ENCODE measurements around the gene KCNJ13.
A peak's percentile ranks its signal among the peaks of the same experiment; 100 is the strongest.

Gene KCNJ13

DNA sequence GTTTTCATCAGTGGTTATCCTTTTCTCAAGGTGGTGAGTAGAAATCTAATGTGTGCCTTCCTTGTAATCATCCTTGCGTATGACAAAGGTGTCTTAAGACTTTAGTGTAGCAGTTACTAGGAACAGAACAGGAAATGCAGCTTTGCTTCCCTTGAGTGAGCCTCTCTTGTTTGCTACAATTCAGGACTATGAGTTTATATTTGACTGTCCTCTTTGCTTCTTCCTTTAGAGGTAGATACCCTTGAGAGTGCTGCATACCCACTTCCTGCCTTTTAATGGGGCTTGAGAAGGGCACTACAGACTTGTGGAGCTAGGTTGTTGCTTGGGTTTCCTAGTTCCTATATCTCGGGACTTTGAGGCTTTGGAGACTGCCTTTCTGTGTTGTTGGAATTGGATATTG is 3.8 kb downstream of the KCNJ13 start:
- H3K27ac ChIP-seq (ENCODE audit: insufficient read depth in 1 of 2, low read depth in 1 of 2, low read length in 2 of 2, poor library complexity in 1 of 2, severe bottlenecking in 2 of 2), result no peak overlapping the region
- ChIA-PET CTCF (interaction anchor here (0.9 to 1.9 kb wide), 5 partner anchors 10 to 25 kb away, joined by 3 to 7 read pairs (median 4); no protein-coding TSS in a partner anchor), POLR2A (interaction anchor here (0.6 kb wide), 1 partner anchor 22 kb away, joined by 3 read pairs; no protein-coding TSS in a partner anchor)
- no peak overlapping the region for H3K4me3 ChIP-seq (ENCODE audit: control insufficient read depth in 1 of 7, extremely low read depth in 1 of 7, insufficient read depth in 4 of 7, low read depth in 2 of 7, low read length in 6 of 7)
- H3K36me3 ChIP-seq (ENCODE audit: control insufficient read depth in 4 of 4, insufficient read depth in 4 of 4, low read length in 3 of 4), result peaks cover 15 to 45% (median 27%) of the 10 kb centered on the region in 4 experiments
- no peak for DNase-seq
- H3K4me1 ChIP-seq (ENCODE audit: control extremely low read depth in 1 of 4, control insufficient read depth in 4 of 4, insufficient read depth in 4 of 4, low read length in 3 of 4), result no peaks in the 10 kb centered on the region
- 90% methylated on average over 2 of the region's 2 CpGs for WGBS (ENCODE audit: insufficient coverage)
- no peaks in the 10 kb centered on the region for H3K9me3 ChIP-seq (ENCODE audit: control extremely low read depth in 1 of 5, control insufficient read depth in 4 of 5, insufficient read depth in 2 of 5, low read depth in 1 of 5, low read length in 4 of 5)
- no peaks in the 10 kb centered on the region for H3K27me3 ChIP-seq (replicated peaks in 2 of 5; ENCODE audit: control insufficient read depth in 4 of 5, insufficient read depth in 5 of 5, low read length in 4 of 5)

DNA sequence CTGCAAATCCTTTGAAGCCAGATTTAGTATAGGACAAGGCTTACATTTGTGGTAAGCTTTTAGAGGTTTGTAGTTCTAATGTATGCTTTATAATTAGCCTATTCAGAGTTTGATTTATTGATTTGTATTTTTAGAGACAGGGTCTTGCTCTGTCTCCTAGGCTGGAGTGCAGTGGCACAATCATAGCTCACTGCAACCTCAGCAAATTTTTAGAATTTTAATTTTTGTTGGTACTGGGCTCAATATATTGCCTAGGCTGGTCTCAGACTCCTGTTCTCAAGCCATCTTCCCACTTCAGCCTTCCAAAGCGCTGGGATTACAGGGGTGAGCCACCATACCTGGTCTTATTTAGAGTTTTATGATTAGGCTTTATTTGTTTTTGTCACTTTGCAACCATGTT is 4.5 kb downstream of the KCNJ13 start:
- no CpG with 5 or more reads among the region's 1 CpG for WGBS (ENCODE audit: insufficient coverage)
- Histone ChIP-seq H3K27ac (ENCODE audit: insufficient read depth in 1 of 2, low read depth in 1 of 2, low read length in 2 of 2, poor library complexity in 1 of 2, severe bottlenecking in 2 of 2) (no peak overlapping the region), H3K27me3 (replicated peaks in 2 of 5; ENCODE audit: control insufficient read depth in 4 of 5, insufficient read depth in 5 of 5, low read length in 4 of 5) (no peaks in the 10 kb centered on the region), H3K9me3 (ENCODE audit: control extremely low read depth in 1 of 5, control insufficient read depth in 4 of 5, insufficient read depth in 2 of 5, low read depth in 1 of 5, low read length in 4 of 5) (no peaks in the 10 kb centered on the region), H3K4me1 (ENCODE audit: control extremely low read depth in 1 of 4, control insufficient read depth in 4 of 4, insufficient read depth in 4 of 4, low read length in 3 of 4) (no peaks in the 10 kb centered on the region), H3K36me3 (ENCODE audit: control insufficient read depth in 4 of 4, insufficient read depth in 4 of 4, low read length in 3 of 4) (peaks cover 12 to 46% (median 25%) of the 10 kb centered on the region in 4 experiments), H3K4me3 (ENCODE audit: control insufficient read depth in 1 of 7, extremely low read depth in 1 of 7, insufficient read depth in 4 of 7, low read depth in 2 of 7, low read length in 6 of 7) (no peak overlapping the region)
- ChIA-PET CTCF (interaction anchor here (0.9 to 1.9 kb wide), 4 partner anchors 11 to 21 kb away, joined by 3 to 7 read pairs (median 4); no protein-coding TSS in a partner anchor), POLR2A (no interaction called here)
- no peak for DNase-seq

DNA sequence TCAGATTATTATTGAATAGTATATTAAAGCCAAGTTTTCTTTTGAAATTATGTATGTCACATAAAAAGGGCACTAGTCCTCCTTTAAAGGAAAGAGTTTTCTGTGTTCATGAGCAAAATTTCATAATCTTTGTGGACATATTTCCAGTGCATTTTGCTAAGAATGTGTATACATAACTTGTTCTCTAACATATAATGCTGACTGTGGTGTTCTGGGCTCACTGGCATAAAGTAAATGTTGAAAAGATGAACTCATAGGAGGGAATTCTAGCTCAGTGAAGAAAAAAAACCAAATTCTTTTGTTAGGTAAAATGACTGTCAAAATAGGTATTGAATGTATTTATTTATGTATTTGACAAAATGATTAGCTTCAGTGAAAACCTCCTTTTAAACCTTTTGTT is 6.2 kb downstream of the KCNJ13 start:
- DNase-seq, result no peak
- ChIA-PET POLR2A (no interaction called here), CTCF (no interaction called here)
- peaks cover 19 to 47% (median 33%) of the 10 kb centered on the region in 4 experiments for H3K36me3 ChIP-seq (ENCODE audit: control insufficient read depth in 4 of 4, insufficient read depth in 4 of 4, low read length in 3 of 4)
- H3K4me1 ChIP-seq (ENCODE audit: control extremely low read depth in 1 of 4, control insufficient read depth in 4 of 4, insufficient read depth in 4 of 4, low read length in 3 of 4), result no peaks in the 10 kb centered on the region
- no peak overlapping the region for H3K27ac ChIP-seq (ENCODE audit: insufficient read depth in 1 of 2, low read depth in 1 of 2, low read length in 2 of 2, poor library complexity in 1 of 2, severe bottlenecking in 2 of 2)
- no peaks in the 10 kb centered on the region for H3K27me3 ChIP-seq (replicated peaks in 2 of 5; ENCODE audit: control insufficient read depth in 4 of 5, insufficient read depth in 5 of 5, low read length in 4 of 5)
- H3K9me3 ChIP-seq (ENCODE audit: control extremely low read depth in 1 of 5, control insufficient read depth in 4 of 5, insufficient read depth in 2 of 5, low read depth in 1 of 5, low read length in 4 of 5), result no peaks in the 10 kb centered on the region
- no peak overlapping the region for H3K4me3 ChIP-seq (ENCODE audit: control insufficient read depth in 1 of 7, extremely low read depth in 1 of 7, insufficient read depth in 4 of 7, low read depth in 2 of 7, low read length in 6 of 7)

DNA sequence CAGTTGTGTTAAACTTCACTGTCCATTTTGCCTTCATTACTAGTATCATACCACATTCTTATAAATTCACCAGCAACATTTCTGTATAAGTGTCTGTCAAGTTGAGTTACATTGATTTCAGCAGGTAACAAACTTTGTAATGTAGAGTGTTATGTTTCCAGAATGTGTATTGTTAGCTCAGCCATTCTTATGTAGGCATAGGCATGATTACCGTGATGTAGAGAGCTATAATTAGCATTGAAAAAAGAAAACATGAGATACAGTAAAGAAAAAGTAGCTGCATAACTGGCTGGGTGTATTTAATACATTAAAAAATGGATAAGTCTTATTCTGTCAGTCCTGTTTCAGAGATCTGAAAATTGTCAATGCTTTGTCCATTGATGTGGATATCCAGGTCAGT is 8.5 kb downstream of the KCNJ13 start:
- no peak overlapping the region for H3K4me3 ChIP-seq (ENCODE audit: control insufficient read depth in 1 of 7, extremely low read depth in 1 of 7, insufficient read depth in 4 of 7, low read depth in 2 of 7, low read length in 6 of 7)
- no peaks in the 10 kb centered on the region for H3K27me3 ChIP-seq (replicated peaks in 2 of 5; ENCODE audit: control insufficient read depth in 4 of 5, insufficient read depth in 5 of 5, low read length in 4 of 5)
- H3K36me3 ChIP-seq (ENCODE audit: control insufficient read depth in 4 of 4, insufficient read depth in 4 of 4, low read length in 3 of 4), result peaks cover 25 to 54% (median 38%) of the 10 kb centered on the region in 4 experiments
- no peaks in the 10 kb centered on the region for H3K4me1 ChIP-seq (ENCODE audit: control extremely low read depth in 1 of 4, control insufficient read depth in 4 of 4, insufficient read depth in 4 of 4, low read length in 3 of 4)
- H3K9me3 ChIP-seq (ENCODE audit: control extremely low read depth in 1 of 5, control insufficient read depth in 4 of 5, insufficient read depth in 2 of 5, low read depth in 1 of 5, low read length in 4 of 5), result no peaks in the 10 kb centered on the region
- 100% methylated on average over 1 of the region's 1 CpG for WGBS (ENCODE audit: insufficient coverage)
- no peak overlapping the region for H3K27ac ChIP-seq (ENCODE audit: insufficient read depth in 1 of 2, low read depth in 1 of 2, low read length in 2 of 2, poor library complexity in 1 of 2, severe bottlenecking in 2 of 2)
- DNase-seq, result no peak
- ChIA-PET CTCF (interaction anchor here (1.1 to 2.2 kb wide), 2 partner anchors 9 to 10 kb away, joined by 3 to 8 read pairs; no protein-coding TSS in a partner anchor), POLR2A (interaction anchor here (0.6 kb wide), 1 partner anchor 190 kb away, joined by 3 read pairs; no protein-coding TSS in a partner anchor)

DNA sequence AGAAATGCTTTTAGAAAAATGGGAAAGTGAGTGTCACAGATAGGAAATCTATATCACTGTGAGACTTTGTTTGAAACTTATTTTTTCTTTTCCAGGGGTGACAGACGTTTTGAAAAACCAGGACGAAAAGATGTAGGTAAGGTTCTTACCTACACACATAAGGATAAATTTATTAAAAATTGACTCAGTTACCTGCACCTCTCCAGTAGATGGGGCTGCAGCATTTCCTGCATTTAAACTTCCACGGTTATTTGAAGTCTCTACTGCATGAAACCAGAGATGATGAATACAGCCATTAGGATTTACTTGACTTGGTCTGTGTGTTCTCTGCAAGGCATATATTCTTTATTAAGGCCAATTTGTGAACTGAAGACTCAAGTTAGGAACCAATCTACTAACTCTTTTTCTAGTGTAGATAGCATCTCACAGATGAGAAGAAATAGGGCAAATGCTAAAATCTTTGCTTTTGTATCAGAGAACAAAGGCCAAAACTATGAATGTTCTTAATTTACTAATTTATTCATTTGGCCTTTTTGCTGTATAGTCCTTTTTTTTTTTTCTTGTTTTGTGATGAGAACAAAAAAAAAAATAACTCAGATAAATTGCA is 15.0 kb downstream of the KCNJ13 start:
- Histone ChIP-seq H3K9me3 (ENCODE audit: control extremely low read depth in 1 of 5, control insufficient read depth in 4 of 5, insufficient read depth in 2 of 5, low read depth in 1 of 5, low read length in 4 of 5) (no peaks in the 10 kb centered on the region), H3K36me3 (ENCODE audit: control insufficient read depth in 4 of 4, insufficient read depth in 4 of 4, low read length in 3 of 4) (peaks cover 22 to 50% (median 37%) of the 10 kb centered on the region in 4 experiments), H3K27me3 (replicated peaks in 2 of 5; ENCODE audit: control insufficient read depth in 4 of 5, insufficient read depth in 5 of 5, low read length in 4 of 5) (no peaks in the 10 kb centered on the region), H3K4me3 (ENCODE audit: control insufficient read depth in 1 of 7, extremely low read depth in 1 of 7, insufficient read depth in 4 of 7, low read depth in 2 of 7, low read length in 6 of 7) (no peak overlapping the region), H3K4me1 (ENCODE audit: control extremely low read depth in 1 of 4, control insufficient read depth in 4 of 4, insufficient read depth in 4 of 4, low read length in 3 of 4) (no peaks in the 10 kb centered on the region), H3K27ac (ENCODE audit: insufficient read depth in 1 of 2, low read depth in 1 of 2, low read length in 2 of 2, poor library complexity in 1 of 2, severe bottlenecking in 2 of 2) (no peak overlapping the region)
- ChIA-PET POLR2A (no interaction called here), CTCF (interaction anchor here (1.0 kb wide), 1 partner anchor 11 kb away, joined by 4 read pairs; no protein-coding TSS in a partner anchor)
- DNase-seq, result peak; percentile 35 to 69 (median 65)
- WGBS (ENCODE audit: insufficient coverage), result 0% methylated on average over 1 of the region's 3 CpGs

DNA sequence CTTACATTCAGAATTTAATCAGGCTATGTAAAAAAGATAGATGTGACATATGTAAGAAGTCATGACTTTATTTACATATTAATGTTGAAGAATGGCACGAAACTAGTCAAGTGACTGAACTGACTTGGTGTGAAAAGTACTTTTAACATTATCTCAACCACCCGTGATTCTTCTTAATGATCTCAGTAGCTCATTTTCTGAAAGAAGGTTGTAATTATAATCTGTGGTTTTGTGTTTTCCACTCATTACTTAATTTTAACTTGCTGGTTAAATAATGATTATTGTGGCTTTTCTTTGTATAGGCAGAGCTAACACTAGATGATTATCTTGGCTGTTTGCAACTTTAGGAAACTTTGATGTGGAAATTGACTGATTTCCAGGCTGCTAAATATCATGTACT is 18.5 kb downstream of the KCNJ13 start:
- H3K27ac ChIP-seq (ENCODE audit: insufficient read depth in 1 of 2, low read depth in 1 of 2, low read length in 2 of 2, poor library complexity in 1 of 2, severe bottlenecking in 2 of 2), result no peak overlapping the region
- peaks cover 12 to 45% (median 38%) of the 10 kb centered on the region in 4 experiments for H3K36me3 ChIP-seq (ENCODE audit: control insufficient read depth in 4 of 4, insufficient read depth in 4 of 4, low read length in 3 of 4)
- CTCF ChIA-PET, result interaction anchor here (0.6 to 1.8 kb wide), 2 partner anchors 10 to 270 kb away, joined by 3 to 8 read pairs; no protein-coding TSS in a partner anchor
- no CpG with 5 or more reads among the region's 2 CpGs for WGBS (ENCODE audit: insufficient coverage)
- no peaks in the 10 kb centered on the region for H3K9me3 ChIP-seq (ENCODE audit: control extremely low read depth in 1 of 5, control insufficient read depth in 4 of 5, insufficient read depth in 2 of 5, low read depth in 1 of 5, low read length in 4 of 5)
- no peaks in the 10 kb centered on the region for H3K27me3 ChIP-seq (replicated peaks in 2 of 5; ENCODE audit: control insufficient read depth in 4 of 5, insufficient read depth in 5 of 5, low read length in 4 of 5)
- no peak for DNase-seq
- no peak overlapping the region for H3K4me3 ChIP-seq (ENCODE audit: control insufficient read depth in 1 of 7, extremely low read depth in 1 of 7, insufficient read depth in 4 of 7, low read depth in 2 of 7, low read length in 6 of 7)
- POLR2A ChIA-PET, result interaction anchor here (0.6 to 0.9 kb wide), 3 partner anchors 10 to 627 kb away, joined by 3 to 5 read pairs (median 4); no protein-coding TSS in a partner anchor
- no peaks in the 10 kb centered on the region for H3K4me1 ChIP-seq (ENCODE audit: control extremely low read depth in 1 of 4, control insufficient read depth in 4 of 4, insufficient read depth in 4 of 4, low read length in 3 of 4)

DNA sequence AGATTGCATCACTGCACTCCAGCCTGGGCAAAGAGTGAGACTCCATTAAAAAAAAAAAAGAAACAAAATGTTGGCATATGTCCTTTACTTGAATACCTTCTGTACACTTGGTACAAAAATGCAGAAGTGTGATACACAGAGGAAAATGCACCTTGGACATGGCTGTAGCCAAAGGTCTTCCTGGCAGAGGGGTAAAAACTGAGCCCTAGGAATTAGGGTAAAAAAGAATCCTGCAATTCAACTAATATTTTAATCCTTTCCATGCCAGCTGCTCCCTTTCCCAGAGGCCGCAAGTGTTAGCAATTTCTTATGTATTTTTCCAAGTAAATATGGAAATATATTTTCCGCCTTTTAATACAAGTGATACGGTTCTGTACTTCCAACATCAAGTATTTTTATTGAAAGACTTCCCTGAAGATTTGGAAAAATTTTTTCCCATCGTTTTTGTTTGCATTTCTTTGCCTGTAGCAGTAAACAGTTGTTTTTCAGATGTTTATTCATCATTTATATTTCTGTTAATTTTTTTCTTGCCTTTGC is 26.2 kb downstream of the KCNJ13 start:
- ChIA-PET CTCF (interaction anchor here (1.0 to 1.2 kb wide), 2 partner anchors 8 to 22 kb away, joined by 4 to 5 read pairs; no protein-coding TSS in a partner anchor), POLR2A (no interaction called here)
- H3K9me3 ChIP-seq (ENCODE audit: control extremely low read depth in 1 of 5, control insufficient read depth in 4 of 5, insufficient read depth in 2 of 5, low read depth in 1 of 5, low read length in 4 of 5), result no peaks in the 10 kb centered on the region
- peaks cover 0 to 4% (median 0%) of the 10 kb centered on the region in 4 experiments for H3K4me1 ChIP-seq (ENCODE audit: control extremely low read depth in 1 of 4, control insufficient read depth in 4 of 4, insufficient read depth in 4 of 4, low read length in 3 of 4)
- no CpG with 5 or more reads among the region's 4 CpGs for WGBS (ENCODE audit: insufficient coverage)
- no peak for DNase-seq
- peaks cover 19 to 57% (median 32%) of the 10 kb centered on the region in 4 experiments for H3K36me3 ChIP-seq (ENCODE audit: control insufficient read depth in 4 of 4, insufficient read depth in 4 of 4, low read length in 3 of 4)
- no peak overlapping the region for H3K27ac ChIP-seq (ENCODE audit: insufficient read depth in 1 of 2, low read depth in 1 of 2, low read length in 2 of 2, poor library complexity in 1 of 2, severe bottlenecking in 2 of 2)
- no peak overlapping the region for H3K4me3 ChIP-seq (ENCODE audit: control insufficient read depth in 1 of 7, extremely low read depth in 1 of 7, insufficient read depth in 4 of 7, low read depth in 2 of 7, low read length in 6 of 7)
- no peaks in the 10 kb centered on the region for H3K27me3 ChIP-seq (replicated peaks in 2 of 5; ENCODE audit: control insufficient read depth in 4 of 5, insufficient read depth in 5 of 5, low read length in 4 of 5)

All from common myeloid progenitor, CD34-positive (primary cell).